Panc1 (cell line): ENCODE data around the gene CEP162. TPM values are rescaled to one million over a fixed set of nuclear protein-coding genes. Genes with fewer than 3 reads are reported as not detected.

ENCODE experiments used
- ATAC-seq: fragments of 200-7000 bp; cut with Tn5 transposase; 2 replicates; pipeline ENCODE4 v1.9.1; 2020; ENCODE audit warnings: mild to moderate bottlenecking, moderate library complexity
- BruUV-seq: library from RNA; stranded (reverse); fragments of 400-500 nt; replicated peaks from 2 replicates; lab custom pipeline; 2021; lab: Mats Ljungman, UMichigan
- CTCF ChIA-PET: fragments of 300-600 bp; sonication (Branson Sonifier 250); formaldehyde crosslinking; loops from one replicate; lab custom pipeline; 2022; ENCODE audit warnings: antibody characterized with exemption; lab: Charles Lee
- POLR2A ChIA-PET: fragments of 300-600 bp; sonication (Branson Sonifier 250); formaldehyde crosslinking; loops from one replicate; lab custom pipeline; 2022; ENCODE audit warnings: antibody characterized with exemption; lab: Charles Lee
- DNase-seq: peaks from one replicate; pipeline ENCODE4 v3.0.0-alpha.2; 2010; ENCODE audit warnings: low read depth, low spot score
- H3K27ac ChIP-seq: 2 replicates; pipeline ENCODE4 v1.5.1; 2011; ENCODE audit warnings: mild to moderate bottlenecking, low read length, inconsistent platforms
- H3K27me3 ChIP-seq: fragments of 200-500 bp; sonication (Bioruptor generic); 2 replicates; pipeline ENCODE4 v1.6.0; 2014; ENCODE audit warnings: low read length, inconsistent platforms; ENCODE audit not compliant: control insufficient read depth, insufficient read depth
- H3K36me3 ChIP-seq: fragments of 200-500 bp; sonication (Bioruptor generic); 2 replicates; pipeline ENCODE4 v1.5.1; 2014; ENCODE audit warnings: inconsistent platforms, mild to moderate bottlenecking, low read length, moderate library complexity; ENCODE audit not compliant: control insufficient read depth, insufficient read depth
- H3K4me1 ChIP-seq: 2 replicates; pipeline ENCODE4 v1.5.1; 2011; ENCODE audit warnings: inconsistent platforms, mild to moderate bottlenecking, low read length, moderate library complexity; ENCODE audit not compliant: control insufficient read depth, insufficient read depth
- H3K4me3 ChIP-seq, 2 experiments: 2 replicates each; pipeline ENCODE4 v1.5.1; 2011 to 2012; ENCODE audit warnings: low read depth in 2 of 2, low read length in 2 of 2, mild to moderate bottlenecking in 2 of 2, inconsistent platforms in 1 of 2, moderate library complexity in 1 of 2
- H3K9me3 ChIP-seq: fragments of 200-500 bp; sonication (Bioruptor generic); 2 replicates; pipeline ENCODE4 v1.5.1; 2014; ENCODE audit warnings: low read depth, mild to moderate bottlenecking, inconsistent platforms, low read length, moderate library complexity; ENCODE audit not compliant: control insufficient read depth, insufficient read depth
- POLR2AphosphoS5 ChIP-seq: IDR thresholded peaks from 2 replicates; pipeline ENCODE4 v1.6.1; 2012; ENCODE audit warnings: mild to moderate bottlenecking, low read depth, low read length, moderate library complexity
- SIN3A ChIP-seq: IDR thresholded peaks from 2 replicates; pipeline ENCODE4 v1.6.1; 2012; ENCODE audit warnings: low read depth, mild to moderate bottlenecking, low read length, moderate library complexity, borderline replicate concordance; ENCODE audit not compliant: insufficient read depth
- TCF7L2 ChIP-seq: IDR thresholded peaks from 2 replicates; pipeline ENCODE4 v1.6.1; 2011; ENCODE audit warnings: mild to moderate bottlenecking, low read depth, low read length, inconsistent platforms
- in situ Hi-C: cut with HindIII; loops from 2 replicates; pipeline ENCODE4 v1.10.0; 2016; ENCODE audit warnings: low sequenced_read_pairs, low pct_unique_long_range_greater_than_20kb
- intact Hi-C: fragments of 100-400 bp; cut with micrococcal nuclease; formaldehyde crosslinking; loops from one replicate; pipeline ENCODE4 v1.10.0; 2022; ENCODE audit not compliant: unreplicated experiment
- total RNA-seq: library from RNA; stranded (reverse); gene quantifications from one replicate; pipeline ENCODE4 v1.2.1, GENCODE V29; 2021; ENCODE audit not compliant: unreplicated experiment
- TF ChIP-seq, protein P1 (sequence below): fragments of 450-650 bp; IDR thresholded peaks from 2 replicates; pipeline ENCODE4 v1.5.1; 2017; ENCODE audit warnings: mild to moderate bottlenecking
- TF ChIP-seq, protein P2 (sequence below), 2 experiments: IDR thresholded peaks; 2 replicates each; pipeline ENCODE4 v1.6.1; 2011 to 2012; ENCODE audit warnings: low read depth in 2 of 2, control low read depth in 1 of 2, low read length in 1 of 2, mild to moderate bottlenecking in 1 of 2, moderate library complexity in 1 of 2; ENCODE audit not compliant: insufficient read depth in 1 of 2

The CEP162 gene
- total RNA-seq, 1 experiment from 2014 or later, result 5.3 TPM

DNA sequence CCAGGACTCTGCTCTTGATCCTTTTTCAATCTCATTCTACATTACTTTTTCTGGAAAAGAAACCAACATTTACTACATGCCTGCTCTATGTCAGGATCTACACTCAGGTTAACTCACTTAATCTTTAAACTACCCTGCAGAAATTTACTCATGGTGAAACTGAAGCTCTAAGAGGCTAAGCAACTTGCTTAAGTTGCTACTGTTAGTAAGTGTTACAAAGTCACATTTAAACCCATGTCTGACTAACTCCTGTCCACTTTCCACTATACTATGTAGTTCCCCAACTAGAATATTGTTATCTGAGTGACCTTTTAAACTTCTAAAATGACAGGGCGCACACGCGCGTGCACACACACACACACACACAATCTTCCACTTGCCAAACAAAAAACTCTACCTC, 5.0 kb downstream of the CEP162 start:
- no TSS peak for BruUV-seq
- intact Hi-C loops, result loop anchor here (10.0 kb wide), 1 partner anchor 608 kb away; no protein-coding TSS in a partner anchor
- POLR2A ChIA-PET, result no interaction called here

DNA sequence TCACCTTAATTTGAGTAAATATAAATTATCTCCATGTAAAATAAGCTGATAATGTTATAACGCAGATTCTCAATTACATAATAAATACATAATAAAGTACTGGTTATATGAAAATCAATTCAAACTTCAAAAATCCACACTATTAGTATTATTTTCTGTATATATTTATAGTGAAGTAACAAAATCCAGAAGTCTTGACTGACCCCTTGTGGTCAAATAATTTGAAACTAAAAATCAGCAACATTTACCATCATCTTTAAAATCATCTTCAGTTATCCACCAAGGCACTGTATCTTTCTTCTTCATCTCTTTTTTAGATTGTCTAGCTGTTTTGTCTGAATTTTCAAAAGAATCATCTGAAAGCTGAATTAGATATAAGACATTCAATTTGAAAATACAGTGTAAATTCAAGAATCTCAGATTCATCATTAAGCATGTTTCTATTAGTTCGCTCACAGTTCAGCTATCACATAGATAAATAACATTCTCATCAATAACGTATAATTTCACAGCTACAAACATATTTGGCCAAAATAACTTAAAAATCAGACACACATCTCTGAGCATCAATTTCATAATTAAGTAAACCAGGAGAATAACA, 6.5 kb downstream of the CEP162 start:
- Histone ChIP-seq H3K27ac (no peak overlapping the region), H3K4me1 (peaks cover 2% of the 10 kb centered on the region), H3K27me3 (no peaks in the 10 kb centered on the region), H3K36me3 (no peaks in the 10 kb centered on the region), H3K9me3 (no peaks in the 10 kb centered on the region), H3K4me3 (no peak overlapping the region)
- DNase-seq (no peak), ATAC-seq (no peak)
- intact Hi-C loops (loop anchor here (2.0 to 10.0 kb wide), 2 partner anchors 336 to 606 kb away; no protein-coding TSS in a partner anchor), in situ Hi-C loops (no loop called here)
- CTCF ChIA-PET, result interaction anchor here (0.5 kb wide), 1 partner anchor 709 kb away, joined by 6 read pairs; the partner anchor contains the start of gene PRSS35
- no peak for TF ChIP-seq SIN3A
- TF ChIP-seq, protein P1, sequence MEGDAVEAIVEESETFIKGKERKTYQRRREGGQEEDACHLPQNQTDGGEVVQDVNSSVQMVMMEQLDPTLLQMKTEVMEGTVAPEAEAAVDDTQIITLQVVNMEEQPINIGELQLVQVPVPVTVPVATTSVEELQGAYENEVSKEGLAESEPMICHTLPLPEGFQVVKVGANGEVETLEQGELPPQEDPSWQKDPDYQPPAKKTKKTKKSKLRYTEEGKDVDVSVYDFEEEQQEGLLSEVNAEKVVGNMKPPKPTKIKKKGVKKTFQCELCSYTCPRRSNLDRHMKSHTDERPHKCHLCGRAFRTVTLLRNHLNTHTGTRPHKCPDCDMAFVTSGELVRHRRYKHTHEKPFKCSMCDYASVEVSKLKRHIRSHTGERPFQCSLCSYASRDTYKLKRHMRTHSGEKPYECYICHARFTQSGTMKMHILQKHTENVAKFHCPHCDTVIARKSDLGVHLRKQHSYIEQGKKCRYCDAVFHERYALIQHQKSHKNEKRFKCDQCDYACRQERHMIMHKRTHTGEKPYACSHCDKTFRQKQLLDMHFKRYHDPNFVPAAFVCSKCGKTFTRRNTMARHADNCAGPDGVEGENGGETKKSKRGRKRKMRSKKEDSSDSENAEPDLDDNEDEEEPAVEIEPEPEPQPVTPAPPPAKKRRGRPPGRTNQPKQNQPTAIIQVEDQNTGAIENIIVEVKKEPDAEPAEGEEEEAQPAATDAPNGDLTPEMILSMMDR, result peak; percentile 53; the same call in 1 of the 2 replicates
- POLR2A ChIA-PET, result no interaction called here
- BruUV-seq, result no TSS peak

More for the DNA sequence above, 5.0 kb downstream of the CEP162 start:
- in situ Hi-C loops, result no loop called here
- H3K4me1 ChIP-seq, result peaks cover 6% of the 10 kb centered on the region
- no peaks in the 10 kb centered on the region for H3K9me3 ChIP-seq
- no peak overlapping the region for H3K27ac ChIP-seq
- no peaks in the 10 kb centered on the region for H3K27me3 ChIP-seq
- H3K36me3 ChIP-seq, result no peaks in the 10 kb centered on the region
- CTCF ChIA-PET, result no interaction called here
- no peak for ATAC-seq
- TF ChIP-seq, protein P1, result no peak
- TF ChIP-seq POLR2AphosphoS5, result no peak
- TF ChIP-seq SIN3A, result no peak
- TF ChIP-seq, protein P2, sequence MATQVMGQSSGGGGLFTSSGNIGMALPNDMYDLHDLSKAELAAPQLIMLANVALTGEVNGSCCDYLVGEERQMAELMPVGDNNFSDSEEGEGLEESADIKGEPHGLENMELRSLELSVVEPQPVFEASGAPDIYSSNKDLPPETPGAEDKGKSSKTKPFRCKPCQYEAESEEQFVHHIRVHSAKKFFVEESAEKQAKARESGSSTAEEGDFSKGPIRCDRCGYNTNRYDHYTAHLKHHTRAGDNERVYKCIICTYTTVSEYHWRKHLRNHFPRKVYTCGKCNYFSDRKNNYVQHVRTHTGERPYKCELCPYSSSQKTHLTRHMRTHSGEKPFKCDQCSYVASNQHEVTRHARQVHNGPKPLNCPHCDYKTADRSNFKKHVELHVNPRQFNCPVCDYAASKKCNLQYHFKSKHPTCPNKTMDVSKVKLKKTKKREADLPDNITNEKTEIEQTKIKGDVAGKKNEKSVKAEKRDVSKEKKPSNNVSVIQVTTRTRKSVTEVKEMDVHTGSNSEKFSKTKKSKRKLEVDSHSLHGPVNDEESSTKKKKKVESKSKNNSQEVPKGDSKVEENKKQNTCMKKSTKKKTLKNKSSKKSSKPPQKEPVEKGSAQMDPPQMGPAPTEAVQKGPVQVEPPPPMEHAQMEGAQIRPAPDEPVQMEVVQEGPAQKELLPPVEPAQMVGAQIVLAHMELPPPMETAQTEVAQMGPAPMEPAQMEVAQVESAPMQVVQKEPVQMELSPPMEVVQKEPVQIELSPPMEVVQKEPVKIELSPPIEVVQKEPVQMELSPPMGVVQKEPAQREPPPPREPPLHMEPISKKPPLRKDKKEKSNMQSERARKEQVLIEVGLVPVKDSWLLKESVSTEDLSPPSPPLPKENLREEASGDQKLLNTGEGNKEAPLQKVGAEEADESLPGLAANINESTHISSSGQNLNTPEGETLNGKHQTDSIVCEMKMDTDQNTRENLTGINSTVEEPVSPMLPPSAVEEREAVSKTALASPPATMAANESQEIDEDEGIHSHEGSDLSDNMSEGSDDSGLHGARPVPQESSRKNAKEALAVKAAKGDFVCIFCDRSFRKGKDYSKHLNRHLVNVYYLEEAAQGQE (IDR thresholded peaks at IDR 0.05; ENCODE audit: insufficient read depth in 1 of 2, low read depth in 2 of 2, low read length in 1 of 2), result no peak
- no peak for TF ChIP-seq TCF7L2
- no peak for DNase-seq
- H3K4me3 ChIP-seq, result no peak overlapping the region
